Omental fat pad (tissue), 4 donors: ENCODE data around the gene SSNA1. TPM values are rescaled to one million over a fixed set of nuclear protein-coding genes. Genes with fewer than 3 reads are reported as not detected.

Experiments used
- ATAC-seq: fragments of 150-250 bp; one replicate; pipeline ENCODE4 v1.9.1; 2016; ENCODE audit warnings: mild to moderate bottlenecking, moderate library complexity; ENCODE audit not compliant: low FRiP score
- DNase-seq: peaks from one replicate; pipeline ENCODE4 v3.0.0-alpha.2; 2019; ENCODE audit warnings: low spot score
- CTCF ChIP-seq, 3 donors: fragments of 450-650 bp; IDR thresholded peaks; one replicate each; pipeline ENCODE4 v1.5.1; 2016 to 2017; ENCODE audit warnings: antibody characterized with exemption in 3 of 3, mild to moderate bottlenecking in 3 of 3, moderate library complexity in 2 of 3
- total RNA-seq, 4 donors: library from RNA; depleted of rRNA; stranded (reverse); fragments of >200 nt; gene quantifications; one replicate each; pipeline ENCODE4 v1.1.0, GENCODE V29; 2016

SSNA1 gene
- total RNA-seq, 4 donors from 2014 or later: 51.2 to 78.2 (median 67.1) TPM

GRCh38 chr9:137224830-137225694 lies 36.6 kb downstream of the SSNA1 start, which contains the start of gene CYSRT1:
Gene CYSRT1 (plus strand): TSS chr9:137225174. CDS start chr9:137225622, 448 bp downstream.
- DNase-seq (no peak), ATAC-seq (no peak)
- TF ChIP-seq CTCF (IDR thresholded peaks at IDR 0.05): no peak

GRCh38 chr9:137225699-137226331 lies 37.3 kb downstream of the SSNA1 start:
- no peak for DNase-seq
- no peak for ATAC-seq
- no peak for TF ChIP-seq CTCF (IDR thresholded peaks at IDR 0.05)

- no peak for TF ChIP-seq CTCF (IDR thresholded peaks at IDR 0.05)
Measured at GRCh38 chr9:137226338-137227053, 38.0 kb downstream of the SSNA1 start.

GRCh38 chr9:137227054-137227852 lies 38.8 kb downstream of the SSNA1 start, which contains the start of gene RNF224:
Gene RNF224 (plus strand): TSS chr9:137227502. CDS start chr9:137228336, 834 bp downstream.
- ATAC-seq: peak; percentile 52
- DNase-seq: peak; percentile 43
- TF ChIP-seq CTCF (IDR thresholded peaks at IDR 0.05): peak in 2 of 3 donors; percentile 57

More at GRCh38 chr9:137226338-137227053, 38.0 kb downstream of the SSNA1 start:
- ATAC-seq (no peak), DNase-seq (no peak)

- ATAC-seq: no peak
- no peak for TF ChIP-seq CTCF (IDR thresholded peaks at IDR 0.05)
Measured at GRCh38 chr9:137227853-137228505, 39.5 kb downstream of the SSNA1 start.

GRCh38 chr9:137228506-137228967 lies 40.1 kb downstream of the SSNA1 start:
- ATAC-seq (no peak), DNase-seq (no peak)
- no peak for TF ChIP-seq CTCF (IDR thresholded peaks at IDR 0.05)

More at GRCh38 chr9:137227853-137228505, 39.5 kb downstream of the SSNA1 start:
- no peak for DNase-seq
